Measurements from ENCODE around the gene HIP1R. TPM values are rescaled to one million over a fixed set of nuclear protein-coding genes. Genes with fewer than 3 reads are reported as not detected.
A peak's percentile ranks its signal among the peaks of the same experiment; 100 is the strongest.

HIP1R gene
- total RNA-seq, 6 donors from 2014 or later = 34.2 to 137 (median 46.9) TPM

DNA sequence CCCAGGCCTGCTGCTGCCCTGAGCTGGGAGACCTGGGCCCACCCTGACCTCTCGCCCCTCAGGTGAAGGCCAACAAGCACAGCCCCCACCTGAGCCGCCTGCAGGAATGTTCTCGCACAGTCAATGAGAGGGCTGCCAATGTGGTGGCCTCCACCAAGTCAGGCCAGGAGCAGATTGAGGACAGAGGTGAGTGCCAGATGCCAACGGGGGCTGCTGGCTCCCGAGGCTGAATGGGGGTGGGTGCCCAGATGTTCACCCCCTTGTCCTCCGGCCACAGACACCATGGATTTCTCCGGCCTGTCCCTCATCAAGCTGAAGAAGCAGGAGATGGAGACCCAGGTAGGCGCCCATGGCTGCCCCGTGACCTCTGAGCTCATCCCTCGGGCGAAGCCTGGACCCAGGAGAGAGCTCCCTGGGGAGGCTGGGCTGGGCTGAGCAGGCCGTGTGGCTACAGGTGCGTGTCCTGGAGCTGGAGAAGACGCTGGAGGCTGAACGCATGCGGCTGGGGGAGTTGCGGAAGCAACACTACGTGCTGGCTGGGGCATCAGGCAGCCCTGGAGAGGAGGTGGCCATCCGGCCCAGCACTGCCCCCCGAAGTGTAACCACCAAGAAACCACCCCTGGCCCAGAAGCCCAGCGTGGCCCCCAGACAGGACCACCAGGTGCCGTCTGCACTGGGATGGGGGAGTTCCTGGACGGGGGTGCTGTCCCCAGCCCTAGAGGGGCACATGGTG, 25.8 kb downstream of the HIP1R start:
- H3K36me3 ChIP-seq = peaks cover 0 to 75% (median 39%) of the 10 kb centered on the region in 4 donors
- no peak overlapping the region for H3K4me3 ChIP-seq
- peaks cover 18 to 27% (median 23%) of the 10 kb centered on the region in 4 donors for H3K4me1 ChIP-seq
- H3K9me3 ChIP-seq = no peaks in the 10 kb centered on the region
- H3K27ac ChIP-seq = peak overlapping the region in 2 of 4 donors; percentile 55 to 82
- H3K27me3 ChIP-seq = no peaks in the 10 kb centered on the region
- DNase-seq (no peak), ATAC-seq (ENCODE audit: low FRiP score in 2 of 2) (no peak)
- no peak for TF ChIP-seq POLR2AphosphoS5 (IDR thresholded peaks at IDR 0.05)
- TF ChIP-seq, protein P1, sequence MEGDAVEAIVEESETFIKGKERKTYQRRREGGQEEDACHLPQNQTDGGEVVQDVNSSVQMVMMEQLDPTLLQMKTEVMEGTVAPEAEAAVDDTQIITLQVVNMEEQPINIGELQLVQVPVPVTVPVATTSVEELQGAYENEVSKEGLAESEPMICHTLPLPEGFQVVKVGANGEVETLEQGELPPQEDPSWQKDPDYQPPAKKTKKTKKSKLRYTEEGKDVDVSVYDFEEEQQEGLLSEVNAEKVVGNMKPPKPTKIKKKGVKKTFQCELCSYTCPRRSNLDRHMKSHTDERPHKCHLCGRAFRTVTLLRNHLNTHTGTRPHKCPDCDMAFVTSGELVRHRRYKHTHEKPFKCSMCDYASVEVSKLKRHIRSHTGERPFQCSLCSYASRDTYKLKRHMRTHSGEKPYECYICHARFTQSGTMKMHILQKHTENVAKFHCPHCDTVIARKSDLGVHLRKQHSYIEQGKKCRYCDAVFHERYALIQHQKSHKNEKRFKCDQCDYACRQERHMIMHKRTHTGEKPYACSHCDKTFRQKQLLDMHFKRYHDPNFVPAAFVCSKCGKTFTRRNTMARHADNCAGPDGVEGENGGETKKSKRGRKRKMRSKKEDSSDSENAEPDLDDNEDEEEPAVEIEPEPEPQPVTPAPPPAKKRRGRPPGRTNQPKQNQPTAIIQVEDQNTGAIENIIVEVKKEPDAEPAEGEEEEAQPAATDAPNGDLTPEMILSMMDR (IDR thresholded peaks at IDR 0.05) = no peak
- TF ChIP-seq POLR2A (IDR thresholded peaks at IDR 0.05) = no peak
- no peak for TF ChIP-seq EP300 (IDR thresholded peaks at IDR 0.05)
- WGBS, 2 donors = 84 to 89% methylated on average over 11 to 23 of the region's 23 CpGs

DNA sequence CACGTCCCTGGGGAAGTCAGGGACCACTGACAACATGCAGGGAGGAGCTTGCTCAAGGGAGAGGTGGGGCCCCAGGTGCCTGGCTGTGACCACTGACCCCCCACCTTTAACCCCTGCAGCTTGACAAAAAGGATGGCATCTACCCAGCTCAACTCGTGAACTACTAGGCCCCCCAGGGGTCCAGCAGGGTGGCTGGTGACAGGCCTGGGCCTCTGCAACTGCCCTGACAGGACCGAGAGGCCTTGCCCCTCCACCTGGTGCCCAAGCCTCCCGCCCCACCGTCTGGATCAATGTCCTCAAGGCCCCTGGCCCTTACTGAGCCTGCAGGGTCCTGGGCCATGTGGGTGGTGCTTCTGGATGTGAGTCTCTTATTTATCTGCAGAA, 26.3 kb downstream of the HIP1R start:
- ATAC-seq (ENCODE audit: low FRiP score in 2 of 2) (no peak), DNase-seq (no peak)
- no peak for TF ChIP-seq POLR2AphosphoS5 (IDR thresholded peaks at IDR 0.05)
- TF ChIP-seq POLR2A (IDR thresholded peaks at IDR 0.05) = no peak
- TF ChIP-seq, protein P1 (IDR thresholded peaks at IDR 0.05) = no peak
- no peak for TF ChIP-seq EP300 (IDR thresholded peaks at IDR 0.05)
- H3K36me3 ChIP-seq = peaks cover 0 to 75% (median 39%) of the 10 kb centered on the region in 4 donors
- H3K27ac ChIP-seq = peak overlapping the region in 2 of 4 donors; percentile 63 to 82
- no peak overlapping the region for H3K4me3 ChIP-seq
- peaks cover 18 to 32% (median 23%) of the 10 kb centered on the region in 4 donors for H3K4me1 ChIP-seq
- H3K9me3 ChIP-seq = no peaks in the 10 kb centered on the region
- WGBS, 2 donors = 60 to 77% methylated on average over 2 to 5 of the region's 5 CpGs
- no peaks in the 10 kb centered on the region for H3K27me3 ChIP-seq

DNA sequence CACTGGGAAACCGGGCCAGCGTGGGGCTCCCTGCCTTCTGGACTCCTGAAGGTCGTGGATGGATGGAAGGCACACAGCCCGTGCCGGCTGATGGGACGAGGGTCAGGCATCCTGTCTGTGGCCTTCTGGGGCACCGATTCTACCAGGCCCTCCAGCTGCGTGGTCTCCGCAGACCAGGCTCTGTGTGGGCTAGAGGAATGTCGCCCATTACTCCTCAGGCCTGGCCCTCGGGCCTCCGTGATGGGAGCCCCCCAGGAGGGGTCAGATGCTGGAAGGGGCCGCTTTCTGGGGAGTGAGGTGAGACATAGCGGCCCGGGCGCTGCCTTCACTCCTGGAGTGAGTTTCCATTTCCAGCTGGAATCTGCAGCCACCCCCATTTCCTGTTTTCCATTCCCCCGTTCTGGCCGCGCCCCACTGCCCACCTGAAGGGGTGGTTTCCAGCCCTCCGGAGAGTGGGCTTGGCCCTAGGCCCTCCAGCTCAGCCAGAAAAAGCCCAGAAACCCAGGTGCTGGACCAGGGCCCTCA, 26.9 kb downstream of the HIP1R start:
- ATAC-seq (ENCODE audit: low FRiP score in 2 of 2) = no peak
- no peaks in the 10 kb centered on the region for H3K9me3 ChIP-seq
- peaks cover 18 to 37% (median 23%) of the 10 kb centered on the region in 4 donors for H3K4me1 ChIP-seq
- no peak overlapping the region for H3K4me3 ChIP-seq
- DNase-seq = no peak
- peaks cover 5 to 75% (median 40%) of the 10 kb centered on the region in 4 donors for H3K36me3 ChIP-seq
- WGBS, 2 donors = 59 to 72% methylated on average over 14 to 15 of the region's 20 CpGs
- H3K27me3 ChIP-seq = no peaks in the 10 kb centered on the region
- TF ChIP-seq POLR2AphosphoS5 (IDR thresholded peaks at IDR 0.05) = no peak
- no peak for TF ChIP-seq POLR2A (IDR thresholded peaks at IDR 0.05)
- no peak for TF ChIP-seq EP300 (IDR thresholded peaks at IDR 0.05)
- TF ChIP-seq, protein P1 (IDR thresholded peaks at IDR 0.05) = no peak
- peak overlapping the region; percentile 43 to 82 (median 56) for H3K27ac ChIP-seq

DNA sequence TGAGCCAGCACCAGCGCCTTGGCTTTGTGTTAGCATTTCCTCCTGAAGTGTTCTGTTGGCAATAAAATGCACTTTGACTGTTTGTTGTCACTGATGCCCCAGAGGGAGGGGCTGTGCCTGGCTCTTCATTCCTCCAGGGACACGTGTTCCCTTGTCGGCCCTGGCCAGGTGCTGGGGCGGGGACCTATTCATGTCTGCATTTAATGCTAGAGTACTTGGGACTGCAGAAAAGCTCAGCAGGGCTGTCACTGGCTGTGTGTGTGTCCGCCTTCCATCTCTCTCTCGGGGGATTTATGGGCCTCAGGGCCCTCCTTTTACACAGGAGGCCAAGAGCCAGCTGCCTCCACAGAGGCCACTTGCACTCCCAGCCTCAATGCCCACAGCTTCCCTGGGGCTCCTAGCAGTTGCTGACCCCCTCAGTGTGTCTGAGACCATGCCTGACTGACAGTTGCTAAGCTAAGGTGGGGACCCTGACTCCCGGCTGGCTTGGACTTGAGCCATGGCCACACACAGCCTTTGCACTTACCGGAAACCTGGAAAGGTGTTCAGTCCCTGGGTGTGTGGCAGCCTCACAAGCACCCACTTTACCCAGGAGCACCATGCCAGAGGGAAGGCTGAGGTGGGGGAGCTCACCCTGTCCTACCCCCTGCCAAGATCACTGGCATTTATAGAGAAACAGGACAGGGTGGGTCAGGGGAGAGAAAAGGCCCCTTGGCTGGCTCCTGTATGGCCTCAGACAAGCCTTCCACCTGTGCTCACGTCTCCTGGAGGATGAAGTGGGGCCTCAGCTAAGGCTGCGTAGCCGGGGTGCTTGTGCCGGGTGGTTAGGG, 27.8 kb downstream of the HIP1R start:
- ATAC-seq (ENCODE audit: low FRiP score in 2 of 2) = peak; percentile 14 to 61
- H3K4me1 ChIP-seq = peaks cover 24 to 45% (median 27%) of the 10 kb centered on the region in 4 donors
- TF ChIP-seq POLR2AphosphoS5 (IDR thresholded peaks at IDR 0.05) (no peak), POLR2A (IDR thresholded peaks at IDR 0.05) (no peak), EP300 (IDR thresholded peaks at IDR 0.05) (no peak)
- TF ChIP-seq, protein P1 (IDR thresholded peaks at IDR 0.05) = no peak
- no peaks in the 10 kb centered on the region for H3K9me3 ChIP-seq
- no peak overlapping the region for H3K4me3 ChIP-seq
- DNase-seq = peak in 1 of 2 donors; percentile 76
- H3K36me3 ChIP-seq = peaks cover 9 to 76% (median 45%) of the 10 kb centered on the region in 4 donors
- 51 to 92% methylated on average over 6 to 12 of the region's 12 CpGs for WGBS, 2 donors
- H3K27me3 ChIP-seq = no peaks in the 10 kb centered on the region
- peak overlapping the region; percentile 37 to 82 (median 66) for H3K27ac ChIP-seq

Data from upper lobe of left lung (tissue), 6 donors.